Activated B cell treated with CpG ODN at 0.5 μM for 24 hours (primary cell): ENCODE results near the gene DRC7. TPM values are rescaled to one million over a fixed set of nuclear protein-coding genes. Genes with fewer than 3 reads are reported as not detected.

Source experiments
- ATAC-seq: fragments of 200-7000 bp; cut with Tn5 transposase; one replicate; pipeline ENCODE4 v1.10.0; 2021; ENCODE audit warnings: low read depth, mild to moderate bottlenecking, moderate library complexity
- CTCF ChIA-PET: fragments of 350-600 bp; sonication (Branson Sonifier 250); formaldehyde crosslinking; loops from one replicate; lab custom pipeline; 2021; ENCODE audit warnings: antibody characterized with exemption; lab: Charles Lee
- POLR2A ChIA-PET: fragments of 350-600 bp; sonication (Branson Sonifier 250); formaldehyde crosslinking; loops from one replicate; lab custom pipeline; 2021; ENCODE audit warnings: antibody characterized with exemption; lab: Charles Lee
- DNase-seq: peaks from one replicate; pipeline ENCODE4 v3.0.0; 2022
- H3K27ac Mint-ChIP-seq: one replicate; pipeline ENCODE4 v1.8.0; 2020; ENCODE audit warnings: mixed read lengths
- H3K27me3 Mint-ChIP-seq: one replicate; pipeline ENCODE4 v1.8.0; 2021; ENCODE audit warnings: mixed read lengths
- H3K36me3 Mint-ChIP-seq: one replicate; pipeline ENCODE4 v1.8.0; 2021; ENCODE audit warnings: low read depth, mixed read lengths
- H3K4me1 Mint-ChIP-seq: one replicate; pipeline ENCODE4 v1.8.0; 2021; ENCODE audit warnings: mixed read lengths
- H3K4me3 Mint-ChIP-seq: one replicate; pipeline ENCODE4 v1.8.0; 2020; ENCODE audit warnings: mild to moderate bottlenecking, mixed read lengths
- H3K9me3 Mint-ChIP-seq: one replicate; pipeline ENCODE4 v1.8.0; 2020; ENCODE audit warnings: mixed read lengths
- CTCF ChIP-seq: fragments of 200-600 bp; IDR thresholded peaks from one replicate; pipeline ENCODE4 v1.8.0; 2022; ENCODE audit warnings: antibody characterized with exemption, mild to moderate bottlenecking
- intact Hi-C: fragments of 100-400 bp; cut with micrococcal nuclease; formaldehyde crosslinking; loops from one replicate; pipeline ENCODE4 v1.15.1; 2024
- total RNA-seq: library from RNA; stranded (reverse); gene quantifications from 2 replicates; pipeline ENCODE4 v1.2.3, GENCODE V29; 2022

Gene DRC7
- total RNA-seq, 1 donor from 2014 or later: not detected

GRCh38 chr16:57660715-57661463 is 33.7 kb upstream of the DRC7 start:
- ChIA-PET POLR2A (no interaction called here), CTCF (no interaction called here)
- Mint-ChIP-seq H3K27me3 (no peaks in the 10 kb centered on the region), H3K36me3 (no peaks in the 10 kb centered on the region), H3K9me3 (no peaks in the 10 kb centered on the region), H3K4me3 (no peak overlapping the region), H3K4me1 (no peaks in the 10 kb centered on the region), H3K27ac (no peak overlapping the region)
- TF ChIP-seq CTCF: no peak
- DNase-seq: no peak
- intact Hi-C loops: no loop called here
- ATAC-seq: no peak

- POLR2A ChIA-PET: no interaction called here
- TF ChIP-seq CTCF: no peak
- CTCF ChIA-PET: no interaction called here
- H3K27ac Mint-ChIP-seq: no peak overlapping the region
- no peak overlapping the region for H3K4me3 Mint-ChIP-seq
- H3K4me1 Mint-ChIP-seq: no peaks in the 10 kb centered on the region
- intact Hi-C loops: no loop called here
- DNase-seq (no peak), ATAC-seq (no peak)
- H3K27me3 Mint-ChIP-seq: no peaks in the 10 kb centered on the region
- no peaks in the 10 kb centered on the region for H3K36me3 Mint-ChIP-seq
- no peaks in the 10 kb centered on the region for H3K9me3 Mint-ChIP-seq
These were observed 33.1 kb upstream of the DRC7 start for GRCh38 chr16:57661510-57661909.

- Mint-ChIP-seq H3K36me3 (no peaks in the 10 kb centered on the region), H3K4me3 (no peak overlapping the region), H3K9me3 (no peaks in the 10 kb centered on the region), H3K4me1 (no peaks in the 10 kb centered on the region), H3K27me3 (no peaks in the 10 kb centered on the region), H3K27ac (no peak overlapping the region)
- ChIA-PET POLR2A (no interaction called here), CTCF (no interaction called here)
- intact Hi-C loops: no loop called here
- no peak for TF ChIP-seq CTCF
- DNase-seq: no peak
- ATAC-seq: no peak
These were observed 32.4 kb upstream of the DRC7 start for GRCh38 chr16:57661936-57662906.

GRCh38 chr16:57663436-57663835 is 31.2 kb upstream of the DRC7 start:
- Mint-ChIP-seq H3K4me1 (no peaks in the 10 kb centered on the region), H3K4me3 (no peak overlapping the region), H3K9me3 (no peaks in the 10 kb centered on the region), H3K36me3 (no peaks in the 10 kb centered on the region), H3K27me3 (no peaks in the 10 kb centered on the region), H3K27ac (no peak overlapping the region)
- ChIA-PET CTCF (no interaction called here), POLR2A (no interaction called here)
- no peak for ATAC-seq
- TF ChIP-seq CTCF: no peak
- intact Hi-C loops: no loop called here
- DNase-seq: no peak
